Thyroid gland (tissue), 4 donors: ENCODE data around the gene MGAT5. TPM values are rescaled to one million over a fixed set of nuclear protein-coding genes. Genes with fewer than 3 reads are reported as not detected.

Experiments
- DNase-seq, 2 donors: peaks; one replicate each; pipeline ENCODE4 v3.0.0-alpha.2; 2019
- H3K27ac ChIP-seq, 3 donors: fragments of 200-600 bp; sonication (generic); 1 replicate in 2 of 3; 2 replicates in 1 of 3; pipeline ENCODE4 v1.5.1; 2016 to 2019; ENCODE audit warnings: mild to moderate bottlenecking in 1 of 3, moderate library complexity in 1 of 3
- H3K27me3 ChIP-seq: fragments of 200-600 bp; sonication (generic); one replicate; pipeline ENCODE4 v1.5.1; 2019
- H3K36me3 ChIP-seq, 2 donors: fragments of 200-600 bp; sonication (generic); one replicate each; pipeline ENCODE4 v1.5.1; 2016 to 2019
- H3K4me1 ChIP-seq, 2 donors: fragments of 200-600 bp; sonication (generic); one replicate each; pipeline ENCODE4 v1.5.1; 2017 to 2019
- H3K4me3 ChIP-seq, 3 donors: fragments of 200-600 bp; sonication (generic); replicated peaks in 1 of 3; 1 replicate in 2 of 3; 2 replicates in 1 of 3; pipeline ENCODE4 v1.5.1; 2016; ENCODE audit warnings: mild to moderate bottlenecking in 1 of 3
- H3K9me3 ChIP-seq: fragments of 200-600 bp; sonication (generic); one replicate; pipeline ENCODE4 v1.5.1; 2017
- CTCF ChIP-seq, 6 experiments: fragments of 200-600 bp in 3 of 6; fragments of 450-650 bp in 3 of 6; sonication (generic) in 3 of 6; IDR thresholded peaks; one replicate each; pipeline ENCODE4 v1.5.1; 2016 to 2019; ENCODE audit warnings: antibody characterized with exemption in 6 of 6, mild to moderate bottlenecking in 2 of 6, inconsistent platforms in 1 of 6, moderate library complexity in 1 of 6
- POLR2A ChIP-seq, 2 donors: fragments of 450-650 bp; IDR thresholded peaks; one replicate each; pipeline ENCODE4 v1.6.1; 2017; ENCODE audit warnings: antibody characterized with exemption in 2 of 2, mild to moderate bottlenecking in 2 of 2, moderate library complexity in 1 of 2
- WGBS, 2 donors: methylation state at CpG; one replicate each; pipeline ENCODE4 v1.1.5; 2017; 5-methylcytosine and 5-hydroxymethylcytosine counted together
- intact Hi-C: fragments of 100-400 bp; cut with DNase I; formaldehyde crosslinking; loops from one replicate; pipeline ENCODE4 v1.15.1; 2023
- total RNA-seq, 4 donors: library from RNA; depleted of rRNA; stranded (reverse); fragments of >200 nt; gene quantifications; one replicate each; pipeline ENCODE4 v1.2.3, GENCODE V29; 2016

The MGAT5 gene
- total RNA-seq, 4 donors from 2014 or later: 47.5 to 64.4 (median 50.4) TPM

- Histone ChIP-seq H3K4me3 (no peak overlapping the region), H3K4me1 (peaks cover 0 to 17% of the 10 kb centered on the region in 2 donors), H3K36me3 (no peaks in the 10 kb centered on the region), H3K27me3 (no peaks in the 10 kb centered on the region), H3K9me3 (no peaks in the 10 kb centered on the region), H3K27ac (no peak overlapping the region)
- WGBS, 2 donors: 89 to 92% methylated on average over 8 of the region's 8 CpGs
- intact Hi-C loops: no loop called here
- no peak for TF ChIP-seq POLR2A (IDR thresholded peaks at IDR 0.05)
- no peak for TF ChIP-seq CTCF (IDR thresholded peaks at IDR 0.05)
- no peak for DNase-seq
Measured at GRCh38 chr2:134250840-134251461, 2.9 kb upstream of the MGAT5 start.

- H3K4me3 ChIP-seq: no peak overlapping the region
- 87 to 90% methylated on average over 4 of the region's 4 CpGs for WGBS, 2 donors
- no peak overlapping the region for H3K27ac ChIP-seq
- peaks cover 0 to 17% of the 10 kb centered on the region in 2 donors for H3K4me1 ChIP-seq
- intact Hi-C loops: no loop called here
- H3K36me3 ChIP-seq: no peaks in the 10 kb centered on the region
- H3K9me3 ChIP-seq: no peaks in the 10 kb centered on the region
- no peak for DNase-seq
- TF ChIP-seq CTCF (IDR thresholded peaks at IDR 0.05) (no peak), POLR2A (IDR thresholded peaks at IDR 0.05) (no peak)
- H3K27me3 ChIP-seq: no peaks in the 10 kb centered on the region
Measured at GRCh38 chr2:134252092-134252750, 1.7 kb upstream of the MGAT5 start.

GRCh38 chr2:134253117-134253704 lies 661 bp upstream of the MGAT5 start:
- intact Hi-C loops: no loop called here

GRCh38 chr2:134254824-134255223 lies 952 bp downstream of the MGAT5 start:
- TF ChIP-seq POLR2A (IDR thresholded peaks at IDR 0.05) (no peak), CTCF (IDR thresholded peaks at IDR 0.05) (no peak)
- Histone ChIP-seq H3K4me3 (no peak overlapping the region), H3K36me3 (no peaks in the 10 kb centered on the region), H3K27ac (no peak overlapping the region), H3K4me1 (peaks cover 0 to 22% of the 10 kb centered on the region in 2 donors), H3K9me3 (no peaks in the 10 kb centered on the region), H3K27me3 (no peaks in the 10 kb centered on the region)
- intact Hi-C loops: no loop called here
- no peak for DNase-seq

More at GRCh38 chr2:134253117-134253704, 661 bp upstream of the MGAT5 start:
- no peaks in the 10 kb centered on the region for H3K9me3 ChIP-seq
- no peaks in the 10 kb centered on the region for H3K27me3 ChIP-seq
- H3K4me3 ChIP-seq: no peak overlapping the region
- peaks cover 0 to 17% of the 10 kb centered on the region in 2 donors for H3K4me1 ChIP-seq
- DNase-seq: no peak
- H3K36me3 ChIP-seq: no peaks in the 10 kb centered on the region
- TF ChIP-seq CTCF (IDR thresholded peaks at IDR 0.05) (no peak), POLR2A (IDR thresholded peaks at IDR 0.05) (no peak)
- 77 to 79% methylated on average over 2 to 4 of the region's 4 CpGs for WGBS, 2 donors
- no peak overlapping the region for H3K27ac ChIP-seq

- 98 to 100% methylated on average over 2 of the region's 2 CpGs for WGBS, 2 donors
- H3K9me3 ChIP-seq: no peaks in the 10 kb centered on the region
- no peak for DNase-seq
- no peak for TF ChIP-seq CTCF (IDR thresholded peaks at IDR 0.05)
- no peak for TF ChIP-seq POLR2A (IDR thresholded peaks at IDR 0.05)
- H3K4me3 ChIP-seq: no peak overlapping the region
- H3K36me3 ChIP-seq: no peaks in the 10 kb centered on the region
- H3K27ac ChIP-seq: no peak overlapping the region
- H3K27me3 ChIP-seq: no peaks in the 10 kb centered on the region
- peaks cover 11 to 43% of the 10 kb centered on the region in 2 donors for H3K4me1 ChIP-seq
- intact Hi-C loops: no loop called here
Measured at GRCh38 chr2:134256956-134257355, 3.1 kb downstream of the MGAT5 start.
